GM23248 (cell line): ENCODE measurements around the gene SMURF2.

Source experiments
- EZH2 ChIP-seq: fragments of 200-600 bp; sonication (generic); IDR thresholded peaks from 2 replicates; pipeline ENCODE4 v1.6.1; 2018; ENCODE audit warnings: antibody characterized with exemption, mild to moderate bottlenecking; ENCODE audit not compliant: insufficient read depth, poor library complexity, severe bottlenecking
- EZH2phosphoT487 ChIP-seq: fragments of 200-600 bp; sonication (generic); IDR thresholded peaks from 2 replicates; pipeline ENCODE4 v1.6.1; 2018; ENCODE audit warnings: antibody characterized with exemption, moderate library complexity, mild to moderate bottlenecking, low read depth; ENCODE audit not compliant: insufficient read depth

GRCh38 chr17:64502809-64503208 is 159.3 kb downstream of the SMURF2 start:
- TF ChIP-seq EZH2 (no peak), EZH2phosphoT487 (no peak)
